Keratinocyte (primary cell): Measurements from ENCODE around the gene ERCC1. TPM values are rescaled to one million over a fixed set of nuclear protein-coding genes. Genes with fewer than 3 reads are reported as not detected.

Experiments used
- DNase-seq: peaks from one replicate; pipeline ENCODE4 v3.0.0-alpha.2; 2011; ENCODE audit warnings: low read depth, missing footprints, low spot score
- FAIRE-seq: peaks from 2 replicates; lab custom pipeline; 2011; peaks lifted over from hg19 to GRCh38; lab: Jason Lieb, UNC
- H2AFZ ChIP-seq: 2 replicates; pipeline ENCODE4 v1.6.0; 2012; ENCODE audit warnings: low read length, control low read depth, inconsistent platforms; ENCODE audit not compliant: control insufficient read depth
- H3K27ac ChIP-seq: 2 replicates; pipeline ENCODE4 v1.5.1; 2011; ENCODE audit warnings: low read length; ENCODE audit not compliant: control insufficient read depth, insufficient read depth
- H3K27me3 ChIP-seq: 3 replicates; pipeline ENCODE4 v1.6.0; 2011; ENCODE audit warnings: low read length; ENCODE audit not compliant: control insufficient read depth, insufficient read depth; ENCODE audit errors: extremely low read depth
- H3K36me3 ChIP-seq, 2 experiments: 2 replicates in 1 of 2; 3 replicates in 1 of 2; pipeline ENCODE4 v1.5.1; 2011; ENCODE audit warnings: low read length in 2 of 2, mild to moderate bottlenecking in 1 of 2; ENCODE audit not compliant: control insufficient read depth in 2 of 2, insufficient read depth in 2 of 2; ENCODE audit errors: extremely low read depth in 1 of 2
- H3K4me1 ChIP-seq: 3 replicates; pipeline ENCODE4 v1.5.1; 2011; ENCODE audit warnings: low read length; ENCODE audit not compliant: control insufficient read depth, insufficient read depth; ENCODE audit errors: extremely low read depth
- H3K4me2 ChIP-seq: 3 replicates; pipeline ENCODE4 v1.6.0; 2011; ENCODE audit warnings: low read depth, low read length; ENCODE audit not compliant: control insufficient read depth, insufficient read depth; ENCODE audit errors: extremely low read depth
- H3K4me3 ChIP-seq, 3 experiments: fragments of 200-600 bp in 1 of 3; sonication (generic) in 1 of 3; 2 replicates in 2 of 3; 3 replicates in 1 of 3; pipeline ENCODE4 v1.5.1; 2011 to 2016; ENCODE audit warnings: low read length in 3 of 3, mild to moderate bottlenecking in 3 of 3, control low read depth in 2 of 3, inconsistent platforms in 1 of 3, low read depth in 1 of 3, mixed read lengths in 1 of 3, mixed run types in 1 of 3, moderate library complexity in 1 of 3; ENCODE audit not compliant: control insufficient read depth in 2 of 3, insufficient read depth in 2 of 3; ENCODE audit errors: extremely low read depth in 1 of 3
- H3K79me2 ChIP-seq: 2 replicates; pipeline ENCODE4 v1.6.0; 2012; ENCODE audit warnings: low read length; ENCODE audit not compliant: control insufficient read depth, insufficient read depth
- H3K9ac ChIP-seq: 3 replicates; pipeline ENCODE4 v1.6.0; 2011; ENCODE audit warnings: low read length; ENCODE audit not compliant: control insufficient read depth, insufficient read depth; ENCODE audit errors: extremely low read depth
- H3K9me1 ChIP-seq: 3 replicates; pipeline ENCODE4 v1.6.0; 2011; ENCODE audit warnings: low read length; ENCODE audit not compliant: control insufficient read depth, insufficient read depth; ENCODE audit errors: extremely low read depth
- H3K9me3 ChIP-seq: 2 replicates; pipeline ENCODE4 v1.5.1; 2012; ENCODE audit warnings: low read depth, low read length; ENCODE audit not compliant: control insufficient read depth
- H4K20me1 ChIP-seq: 3 replicates; pipeline ENCODE4 v1.6.0; 2011; ENCODE audit warnings: low read length; ENCODE audit not compliant: control insufficient read depth, insufficient read depth; ENCODE audit errors: extremely low read depth
- EZH2 ChIP-seq: IDR thresholded peaks from one replicate; pipeline ENCODE4 v1.6.1; 2012; ENCODE audit warnings: inconsistent platforms, mild to moderate bottlenecking, low read length, moderate library complexity
- dilution Hi-C: fragments of 300-500 bp; cut with MboI; formaldehyde crosslinking; loops from one replicate; pipeline ENCODE4 v1.7.0; 2020; ENCODE audit warnings: low sequenced_read_pairs; ENCODE audit not compliant: extremely low pct_ligation_motif_present
- polyA plus RNA-seq, 5 experiments: library from polyadenylated mRNA; depleted of rRNA in 3 of 5; stranded (reverse) in 3 of 5; stranded (forward) in 1 of 5; unstranded in 1 of 5; fragments of >200 nt; gene quantifications; 1 replicate in 1 of 5; 2 replicates in 3 of 5; 3 replicates in 1 of 5; pipeline versions ENCODE4 v1.2.1 to v1.2.3, GENCODE V29; 2011 to 2012; ENCODE audit warnings: missing spikeins in 2 of 5, low read depth in 1 of 5, low replicate concordance in 1 of 5
- TF ChIP-seq, protein P1 (sequence below), 3 experiments: IDR thresholded peaks in 1 of 3; conservative IDR thresholded peaks in 1 of 3; optimal IDR thresholded peaks in 1 of 3; 2 replicates in 2 of 3; 3 replicates in 1 of 3; pipeline versions ENCODE3 to v1.5.1; 2011; ENCODE audit warnings: low read length in 3 of 3, mild to moderate bottlenecking in 3 of 3, moderate library complexity in 2 of 3, control low read depth in 1 of 3, inconsistent platforms in 1 of 3; ENCODE audit not compliant: insufficient read depth in 2 of 3; ENCODE audit errors: extremely low read depth in 1 of 3

The ERCC1 gene
- polyA plus RNA-seq, 1 donor (not counting 4 experiments of a cell fraction or from before 2014, with no cell fraction given): 175 TPM

DNA sequence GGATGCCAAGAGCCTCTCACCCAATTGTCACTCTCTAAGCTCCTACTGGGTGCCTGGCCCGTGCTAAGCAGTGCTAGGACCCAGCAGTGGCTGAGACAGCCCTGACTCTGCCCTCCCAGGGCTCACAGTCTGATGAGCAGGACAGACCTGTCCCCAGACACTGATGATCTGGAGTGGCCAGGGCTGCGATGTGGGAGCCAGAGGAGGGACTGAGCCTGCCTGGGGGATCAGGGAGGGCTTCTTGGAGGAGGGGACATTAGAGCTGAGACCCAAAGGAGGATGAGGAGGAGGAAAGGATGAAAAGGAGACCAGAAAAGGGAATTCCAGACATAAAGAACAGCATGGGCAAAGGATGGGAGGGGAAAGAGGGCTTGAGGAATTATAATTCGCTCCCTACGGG lies 6.6 kb downstream of the ERCC1 start:
- Histone ChIP-seq H3K27me3 (no peaks in the 10 kb centered on the region), H2AFZ (no peak overlapping the region), H3K79me2 (peaks cover 54% of the 10 kb centered on the region), H3K4me3 (no peak overlapping the region), H3K9me3 (no peaks in the 10 kb centered on the region), H3K9me1 (no peaks in the 10 kb centered on the region), H3K27ac (no peak overlapping the region), H3K4me2 (no peak overlapping the region), H3K9ac (no peak overlapping the region), H3K36me3 (peaks cover 50 to 62% of the 10 kb centered on the region in 2 experiments), H3K4me1 (peaks cover 14% of the 10 kb centered on the region), H4K20me1 (no peaks in the 10 kb centered on the region)
- TF ChIP-seq, protein P1, sequence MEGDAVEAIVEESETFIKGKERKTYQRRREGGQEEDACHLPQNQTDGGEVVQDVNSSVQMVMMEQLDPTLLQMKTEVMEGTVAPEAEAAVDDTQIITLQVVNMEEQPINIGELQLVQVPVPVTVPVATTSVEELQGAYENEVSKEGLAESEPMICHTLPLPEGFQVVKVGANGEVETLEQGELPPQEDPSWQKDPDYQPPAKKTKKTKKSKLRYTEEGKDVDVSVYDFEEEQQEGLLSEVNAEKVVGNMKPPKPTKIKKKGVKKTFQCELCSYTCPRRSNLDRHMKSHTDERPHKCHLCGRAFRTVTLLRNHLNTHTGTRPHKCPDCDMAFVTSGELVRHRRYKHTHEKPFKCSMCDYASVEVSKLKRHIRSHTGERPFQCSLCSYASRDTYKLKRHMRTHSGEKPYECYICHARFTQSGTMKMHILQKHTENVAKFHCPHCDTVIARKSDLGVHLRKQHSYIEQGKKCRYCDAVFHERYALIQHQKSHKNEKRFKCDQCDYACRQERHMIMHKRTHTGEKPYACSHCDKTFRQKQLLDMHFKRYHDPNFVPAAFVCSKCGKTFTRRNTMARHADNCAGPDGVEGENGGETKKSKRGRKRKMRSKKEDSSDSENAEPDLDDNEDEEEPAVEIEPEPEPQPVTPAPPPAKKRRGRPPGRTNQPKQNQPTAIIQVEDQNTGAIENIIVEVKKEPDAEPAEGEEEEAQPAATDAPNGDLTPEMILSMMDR (optimal IDR thresholded peaks at IDR 0.05 in 1 of 3, IDR thresholded peaks at IDR 0.05 in 1 of 3, conservative IDR thresholded peaks at IDR 0.05 in 1 of 3; ENCODE audit: extremely low read depth in 1 of 3, insufficient read depth in 2 of 3, low read length in 3 of 3): no peak
- no peak for TF ChIP-seq EZH2
- no peak for DNase-seq
- dilution Hi-C loops: no loop called here
- FAIRE-seq: no peak

DNA sequence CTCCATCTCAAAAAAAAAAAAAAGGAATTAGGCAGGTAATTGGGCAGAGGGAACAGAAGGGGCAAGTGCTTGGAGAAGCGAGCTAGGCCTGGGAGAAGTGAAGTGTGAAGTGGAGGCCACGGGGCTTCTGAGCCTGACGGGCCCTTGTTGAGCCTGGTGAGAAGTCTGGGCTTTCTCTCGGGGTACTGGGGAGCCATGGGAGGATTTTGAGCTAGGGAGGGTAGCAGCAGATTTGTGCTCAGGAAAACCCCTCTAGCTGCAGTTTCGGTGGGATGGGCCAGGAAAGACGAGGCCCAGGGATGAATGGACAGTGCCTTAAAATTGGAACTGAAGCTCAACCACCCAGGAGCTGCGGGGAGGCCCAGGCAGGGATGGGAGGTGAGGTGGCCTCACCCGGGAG lies 9.2 kb downstream of the ERCC1 start:
- peaks cover 32% of the 10 kb centered on the region for H3K79me2 ChIP-seq
- H3K9me1 ChIP-seq: no peaks in the 10 kb centered on the region
- dilution Hi-C loops: no loop called here

More for the DNA sequence above, 9.2 kb downstream of the ERCC1 start:
- TF ChIP-seq, protein P1 (optimal IDR thresholded peaks at IDR 0.05 in 1 of 3, IDR thresholded peaks at IDR 0.05 in 1 of 3, conservative IDR thresholded peaks at IDR 0.05 in 1 of 3; ENCODE audit: extremely low read depth in 1 of 3, insufficient read depth in 2 of 3, low read length in 3 of 3): no peak
- TF ChIP-seq EZH2: no peak
- H3K4me1 ChIP-seq: no peaks in the 10 kb centered on the region
- no peak overlapping the region for H3K4me2 ChIP-seq
- no peaks in the 10 kb centered on the region for H3K9me3 ChIP-seq
- no peak for FAIRE-seq
- no peak overlapping the region for H3K27ac ChIP-seq
- no peak overlapping the region for H2AFZ ChIP-seq
- H3K9ac ChIP-seq: no peak overlapping the region
- no peak for DNase-seq
- H3K27me3 ChIP-seq: no peaks in the 10 kb centered on the region
- peaks cover 36 to 46% of the 10 kb centered on the region in 2 experiments for H3K36me3 ChIP-seq
- no peaks in the 10 kb centered on the region for H4K20me1 ChIP-seq
- no peak overlapping the region for H3K4me3 ChIP-seq
